A673 (cell line): ENCODE measurements around the gene ATP4A. TPM values are rescaled to one million over a fixed set of nuclear protein-coding genes. Genes with fewer than 3 reads are reported as not detected.
A peak's percentile ranks its signal among the peaks of the same experiment; 100 is the strongest.

Source experiments
- BruUV-seq: library from RNA; stranded (reverse); fragments of 400-500 nt; replicated peaks from 2 replicates; lab custom pipeline; 2021; lab: Mats Ljungman, UMichigan
- CTCF ChIA-PET: fragments of 300-600 bp; sonication (Branson Sonifier 250); formaldehyde crosslinking; loops from one replicate; lab custom pipeline; 2022; ENCODE audit warnings: antibody characterized with exemption; lab: Charles Lee
- POLR2A ChIA-PET: fragments of 300-600 bp; sonication (Branson Sonifier 250); formaldehyde crosslinking; loops from one replicate; lab custom pipeline; 2022; ENCODE audit warnings: antibody characterized with exemption; ENCODE audit not compliant: low non-redundant PET; lab: Charles Lee
- DNase-seq: peaks from one replicate; pipeline ENCODE4 v3.0.0-alpha.2; 2015; ENCODE audit warnings: low spot score
- H3K27ac ChIP-seq: fragments of 200-600 bp; sonication (generic); 2 replicates; pipeline ENCODE4 v1.5.1; 2016; ENCODE audit warnings: mixed run types, low read depth, mild to moderate bottlenecking, mixed read lengths, antibody characterized with exemption, low read length; ENCODE audit not compliant: poor library complexity, severe bottlenecking
- H3K27me3 ChIP-seq: fragments of 200-600 bp; sonication (generic); replicated peaks from 2 replicates; pipeline ENCODE4 v1.6.1; 2017; ENCODE audit warnings: mixed run types, low read depth, mild to moderate bottlenecking, mixed read lengths, antibody characterized with exemption, low read length; ENCODE audit not compliant: insufficient read depth, poor library complexity
- H3K36me3 ChIP-seq: fragments of 200-600 bp; sonication (generic); 2 replicates; pipeline ENCODE4 v1.6.1; 2016; ENCODE audit warnings: mixed run types, mild to moderate bottlenecking, mixed read lengths, antibody characterized with exemption, low read length; ENCODE audit not compliant: insufficient read depth, poor library complexity, severe bottlenecking
- H3K4me1 ChIP-seq: fragments of 200-600 bp; sonication (generic); 2 replicates; pipeline ENCODE4 v1.6.1; 2017; ENCODE audit warnings: mixed run types, mild to moderate bottlenecking, mixed read lengths, antibody characterized with exemption, low read length; ENCODE audit not compliant: insufficient read depth, poor library complexity, severe bottlenecking
- H3K4me3 ChIP-seq: fragments of 200-600 bp; sonication (generic); 2 replicates; pipeline ENCODE4 v1.5.1; 2016; ENCODE audit warnings: low read depth, mixed run types, mild to moderate bottlenecking, mixed read lengths, low read length; ENCODE audit not compliant: poor library complexity, severe bottlenecking
- H3K9me3 ChIP-seq: fragments of 200-600 bp; sonication (generic); 2 replicates; pipeline ENCODE4 v1.6.1; 2016; ENCODE audit warnings: mixed run types, low read depth, mild to moderate bottlenecking, mixed read lengths, antibody characterized with exemption, low read length; ENCODE audit not compliant: poor library complexity, severe bottlenecking
- EZH2 ChIP-seq: fragments of 200-600 bp; sonication (generic); IDR thresholded peaks from 2 replicates; pipeline ENCODE4 v1.6.1; 2017; ENCODE audit warnings: borderline replicate concordance, low read depth, mild to moderate bottlenecking, mixed read lengths, antibody characterized with exemption, low read length; ENCODE audit not compliant: poor library complexity, severe bottlenecking
- intact Hi-C: fragments of 100-400 bp; cut with micrococcal nuclease; formaldehyde crosslinking; loops from one replicate; pipeline ENCODE4 v1.10.0; 2022; ENCODE audit not compliant: unreplicated experiment
- total RNA-seq: library from RNA; stranded (reverse); gene quantifications from 2 replicates; pipeline ENCODE4 v1.2.3, GENCODE V29; 2021
- TF ChIP-seq, protein P1 (sequence below): fragments of 300-800, 200-600 bp; sonication (generic); conservative IDR thresholded peaks from 2 replicates; pipeline ENCODE4 v1.5.1; 2017; ENCODE audit warnings: low read depth, mild to moderate bottlenecking, antibody characterized with exemption, low read length, moderate library complexity, mixed read lengths

Gene ATP4A
- total RNA-seq, 1 experiment from 2014 or later = not detected

DNA sequence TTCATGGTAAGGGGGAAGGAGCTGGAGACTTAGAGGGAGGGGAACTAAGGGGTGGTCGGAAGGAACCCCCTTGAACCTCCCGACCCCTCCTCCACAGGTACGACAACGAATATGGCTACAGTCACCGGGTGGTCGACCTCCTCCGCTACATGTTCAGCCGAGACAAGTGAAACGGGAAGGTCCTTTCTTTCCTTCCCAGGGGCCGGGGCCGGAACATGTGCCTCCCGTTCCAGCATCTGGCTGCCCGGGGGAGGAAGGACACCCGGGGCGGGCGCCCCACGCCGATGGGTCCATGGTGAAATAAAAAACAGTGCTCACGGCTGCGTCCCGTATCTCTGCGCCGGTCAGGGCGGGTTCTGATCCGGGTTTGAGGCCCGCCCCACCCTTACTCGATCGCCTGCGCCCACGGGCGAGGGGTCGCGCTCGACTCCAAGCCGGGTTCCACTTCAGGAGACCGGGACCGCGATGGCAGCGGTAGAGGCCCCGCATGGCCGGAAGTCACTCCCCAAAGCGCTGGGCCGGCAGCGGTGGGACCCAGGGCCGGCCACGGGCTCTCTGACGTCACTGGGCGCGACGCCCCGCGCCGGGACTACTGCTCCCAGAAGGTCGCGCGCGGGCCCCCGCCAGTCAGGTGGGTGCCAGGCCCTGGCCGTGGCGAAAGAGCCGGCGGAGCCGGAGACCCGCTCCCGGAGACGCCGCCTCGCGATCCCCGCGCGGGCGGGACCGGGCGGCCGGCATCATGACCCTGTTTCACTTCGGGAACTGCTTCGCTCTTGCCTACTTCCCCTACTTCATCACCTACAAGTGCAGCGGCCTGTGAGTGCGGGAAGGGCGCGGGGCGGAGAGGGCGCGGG is 18.2 kb downstream of the ATP4A start, which contains the start of gene TMEM147:
Gene TMEM147 (plus strand): TSS at position 626 of the 854 bp plus-strand sequence. CDS start 114 bp downstream, at position 740.
- H3K27me3 ChIP-seq = no peaks in the 10 kb centered on the region
- intact Hi-C loops = no loop called here
- TF ChIP-seq, protein P1, sequence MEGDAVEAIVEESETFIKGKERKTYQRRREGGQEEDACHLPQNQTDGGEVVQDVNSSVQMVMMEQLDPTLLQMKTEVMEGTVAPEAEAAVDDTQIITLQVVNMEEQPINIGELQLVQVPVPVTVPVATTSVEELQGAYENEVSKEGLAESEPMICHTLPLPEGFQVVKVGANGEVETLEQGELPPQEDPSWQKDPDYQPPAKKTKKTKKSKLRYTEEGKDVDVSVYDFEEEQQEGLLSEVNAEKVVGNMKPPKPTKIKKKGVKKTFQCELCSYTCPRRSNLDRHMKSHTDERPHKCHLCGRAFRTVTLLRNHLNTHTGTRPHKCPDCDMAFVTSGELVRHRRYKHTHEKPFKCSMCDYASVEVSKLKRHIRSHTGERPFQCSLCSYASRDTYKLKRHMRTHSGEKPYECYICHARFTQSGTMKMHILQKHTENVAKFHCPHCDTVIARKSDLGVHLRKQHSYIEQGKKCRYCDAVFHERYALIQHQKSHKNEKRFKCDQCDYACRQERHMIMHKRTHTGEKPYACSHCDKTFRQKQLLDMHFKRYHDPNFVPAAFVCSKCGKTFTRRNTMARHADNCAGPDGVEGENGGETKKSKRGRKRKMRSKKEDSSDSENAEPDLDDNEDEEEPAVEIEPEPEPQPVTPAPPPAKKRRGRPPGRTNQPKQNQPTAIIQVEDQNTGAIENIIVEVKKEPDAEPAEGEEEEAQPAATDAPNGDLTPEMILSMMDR = no peak
- TF ChIP-seq EZH2 = no peak
- DNase-seq = peak; percentile 92
- BruUV-seq = TSS peak; percentile 82
- CTCF ChIA-PET = no interaction called here
- H3K4me1 ChIP-seq = peaks cover 11% of the 10 kb centered on the region
- H3K4me3 ChIP-seq = peak within 1 kb of the TSS; percentile 93
- H3K36me3 ChIP-seq = no peaks in the 10 kb centered on the region
- no peaks in the 10 kb centered on the region for H3K9me3 ChIP-seq
- peak within 1 kb of the TSS; percentile 83 for H3K27ac ChIP-seq
- POLR2A ChIA-PET = no interaction called here

- no peak for DNase-seq
- H3K9me3 ChIP-seq = no peaks in the 10 kb centered on the region
- peak overlapping the region; percentile 83 for H3K27ac ChIP-seq
- no peaks in the 10 kb centered on the region for H3K36me3 ChIP-seq
- H3K27me3 ChIP-seq = no peaks in the 10 kb centered on the region
- no peak for TF ChIP-seq EZH2
- TF ChIP-seq, protein P1 = no peak
- no TSS peak for BruUV-seq
- H3K4me1 ChIP-seq = peaks cover 11% of the 10 kb centered on the region
- intact Hi-C loops = no loop called here
- peak overlapping the region; percentile 93 for H3K4me3 ChIP-seq
- ChIA-PET CTCF (no interaction called here), POLR2A (no interaction called here)
Measured at GRCh38 chr19:35544110-35544802, 19.2 kb downstream of the ATP4A start.

GRCh38 chr19:35543280-35544109 is 20.0 kb downstream of the ATP4A start:
- H3K36me3 ChIP-seq = no peaks in the 10 kb centered on the region
- intact Hi-C loops = no loop called here
- BruUV-seq = no TSS peak
- no peak overlapping the region for H3K4me3 ChIP-seq
- DNase-seq = no peak
- ChIA-PET CTCF (no interaction called here), POLR2A (no interaction called here)
- H3K27ac ChIP-seq = no peak overlapping the region
- H3K4me1 ChIP-seq = peaks cover 11% of the 10 kb centered on the region
- TF ChIP-seq, protein P1 = no peak
- TF ChIP-seq EZH2 = no peak
- no peaks in the 10 kb centered on the region for H3K27me3 ChIP-seq
- H3K9me3 ChIP-seq = no peaks in the 10 kb centered on the region
